A549 (cell line): ENCODE results near the gene EP300.

Experiments used
- CBX2 ChIP-seq: fragments of 200-600 bp; sonication (generic); IDR thresholded peaks from 2 replicates; pipeline ENCODE4 v1.6.1; 2016; ENCODE audit warnings: low read depth, mild to moderate bottlenecking, borderline replicate concordance
- EP300 ChIP-seq, 2 experiments: fragments of >200 bp; sonication (Bioruptor Twin); formaldehyde crosslinking; IDR thresholded peaks; 2 replicates in 1 of 2; 3 replicates in 1 of 2; pipeline ENCODE4 v1.6.1; 2016 to 2017
- GATA3 ChIP-seq: IDR thresholded peaks from 2 replicates; pipeline ENCODE4 v1.6.1; 2012; ENCODE audit warnings: borderline replicate concordance
- MAX ChIP-seq: IDR thresholded peaks from 2 replicates; pipeline ENCODE4 v1.6.1; 2012
- MAZ ChIP-seq: fragments of 150-350 bp; IDR thresholded peaks from 2 replicates; pipeline ENCODE4 v1.6.1; 2014; ENCODE audit warnings: antibody characterized with exemption, low read depth, low read length, borderline replicate concordance
- POLR2A ChIP-seq: IDR thresholded peaks from 2 replicates; pipeline ENCODE4 v1.6.1; 2012; ENCODE audit warnings: mild to moderate bottlenecking, low read length
- SREBF2 ChIP-seq: fragments of 450-650 bp; IDR thresholded peaks from 2 replicates; pipeline ENCODE4 v1.6.1; 2014; ENCODE audit warnings: mild to moderate bottlenecking, moderate library complexity
- TF ChIP-seq, protein P1 (sequence below): fragments of >200 bp; sonication (Bioruptor Twin); formaldehyde crosslinking; IDR thresholded peaks from 3 replicates; pipeline ENCODE4 v1.5.1; 2016
- TF ChIP-seq, protein P2 (sequence below): fragments of 450-650 bp; IDR thresholded peaks from 2 replicates; pipeline ENCODE4 v1.6.1; 2014; ENCODE audit warnings: antibody characterized with exemption

- TF ChIP-seq, protein P1, sequence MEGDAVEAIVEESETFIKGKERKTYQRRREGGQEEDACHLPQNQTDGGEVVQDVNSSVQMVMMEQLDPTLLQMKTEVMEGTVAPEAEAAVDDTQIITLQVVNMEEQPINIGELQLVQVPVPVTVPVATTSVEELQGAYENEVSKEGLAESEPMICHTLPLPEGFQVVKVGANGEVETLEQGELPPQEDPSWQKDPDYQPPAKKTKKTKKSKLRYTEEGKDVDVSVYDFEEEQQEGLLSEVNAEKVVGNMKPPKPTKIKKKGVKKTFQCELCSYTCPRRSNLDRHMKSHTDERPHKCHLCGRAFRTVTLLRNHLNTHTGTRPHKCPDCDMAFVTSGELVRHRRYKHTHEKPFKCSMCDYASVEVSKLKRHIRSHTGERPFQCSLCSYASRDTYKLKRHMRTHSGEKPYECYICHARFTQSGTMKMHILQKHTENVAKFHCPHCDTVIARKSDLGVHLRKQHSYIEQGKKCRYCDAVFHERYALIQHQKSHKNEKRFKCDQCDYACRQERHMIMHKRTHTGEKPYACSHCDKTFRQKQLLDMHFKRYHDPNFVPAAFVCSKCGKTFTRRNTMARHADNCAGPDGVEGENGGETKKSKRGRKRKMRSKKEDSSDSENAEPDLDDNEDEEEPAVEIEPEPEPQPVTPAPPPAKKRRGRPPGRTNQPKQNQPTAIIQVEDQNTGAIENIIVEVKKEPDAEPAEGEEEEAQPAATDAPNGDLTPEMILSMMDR = no peak
- TF ChIP-seq EP300 (IDR thresholded peaks at IDR 0.05) = no peak
- TF ChIP-seq, protein P2, sequence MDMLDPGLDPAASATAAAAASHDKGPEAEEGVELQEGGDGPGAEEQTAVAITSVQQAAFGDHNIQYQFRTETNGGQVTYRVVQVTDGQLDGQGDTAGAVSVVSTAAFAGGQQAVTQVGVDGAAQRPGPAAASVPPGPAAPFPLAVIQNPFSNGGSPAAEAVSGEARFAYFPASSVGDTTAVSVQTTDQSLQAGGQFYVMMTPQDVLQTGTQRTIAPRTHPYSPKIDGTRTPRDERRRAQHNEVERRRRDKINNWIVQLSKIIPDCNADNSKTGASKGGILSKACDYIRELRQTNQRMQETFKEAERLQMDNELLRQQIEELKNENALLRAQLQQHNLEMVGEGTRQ = no peak
- TF ChIP-seq POLR2A = no peak
- no peak for TF ChIP-seq SREBF2
- no peak for TF ChIP-seq MAZ
- TF ChIP-seq CBX2 = no peak
- TF ChIP-seq MAX = no peak
- TF ChIP-seq GATA3 = no peak
These were observed 13.5 kb upstream of the EP300 start for GRCh38 chr22:41078931-41079330.
